CD8-positive, alpha-beta memory T cell (primary cell): ENCODE data around the gene TMBIM4. TPM values are rescaled to one million over a fixed set of nuclear protein-coding genes. Genes with fewer than 3 reads are reported as not detected.
A peak's percentile ranks its signal among the peaks of the same experiment; 100 is the strongest.

ENCODE experiments used
- CTCF ChIA-PET: fragments of 350-600 bp; sonication (Branson Sonifier 250); formaldehyde crosslinking; loops from one replicate; lab custom pipeline; 2021; ENCODE audit warnings: antibody characterized with exemption; lab: Charles Lee
- POLR2A ChIA-PET: fragments of 350-600 bp; sonication (Branson Sonifier 250); formaldehyde crosslinking; loops from one replicate; lab custom pipeline; 2021; ENCODE audit warnings: antibody characterized with exemption; lab: Charles Lee
- DNase-seq, 5 donors: peaks; one replicate each; pipeline versions ENCODE4 v3.0.0 to v3.0.0-alpha.2; 2020 to 2022; ENCODE audit warnings: mixed read lengths in 1 of 5
- H3K27ac ChIP-seq: one replicate; pipeline ENCODE4 v1.7.0; 2013; ENCODE audit warnings: low read depth, mild to moderate bottlenecking, low read length, moderate library complexity
- H3K27me3 ChIP-seq: 2 replicates; pipeline ENCODE4 v1.7.0; 2013; ENCODE audit warnings: low read length, mild to moderate bottlenecking; ENCODE audit not compliant: insufficient read depth, poor library complexity, severe bottlenecking
- H3K36me3 ChIP-seq: 2 replicates; pipeline ENCODE4 v1.7.0; 2013; ENCODE audit warnings: mild to moderate bottlenecking, low read length, moderate library complexity; ENCODE audit not compliant: insufficient read depth
- H3K4me1 ChIP-seq: 2 replicates; pipeline ENCODE4 v1.7.0; 2013; ENCODE audit warnings: mild to moderate bottlenecking, low read length, moderate library complexity; ENCODE audit not compliant: insufficient read depth
- H3K4me3 ChIP-seq: 2 replicates; pipeline ENCODE4 v1.7.0; 2013; ENCODE audit warnings: mild to moderate bottlenecking, low read length
- H3K9me3 ChIP-seq: 2 replicates; pipeline ENCODE4 v1.7.0; 2013; ENCODE audit warnings: mild to moderate bottlenecking, low read length
- H3K27ac Mint-ChIP-seq, 8 donors: one replicate each; pipeline ENCODE4 v1.8.0; 2020 to 2021; ENCODE audit warnings: mixed read lengths in 8 of 8, mild to moderate bottlenecking in 6 of 8, inconsistent platforms in 3 of 8, moderate library complexity in 3 of 8
- H3K27me3 Mint-ChIP-seq, 2 donors: one replicate each; pipeline ENCODE4 v1.8.0; 2020 to 2021; ENCODE audit warnings: mixed read lengths in 2 of 2, mild to moderate bottlenecking in 1 of 2, moderate library complexity in 1 of 2
- H3K36me3 Mint-ChIP-seq, 3 donors: one replicate each; pipeline ENCODE4 v1.8.0; 2020 to 2021; ENCODE audit warnings: mixed read lengths in 3 of 3, inconsistent platforms in 1 of 3, mild to moderate bottlenecking in 1 of 3
- H3K4me1 Mint-ChIP-seq, 3 donors: one replicate each; pipeline ENCODE4 v1.8.0; 2020 to 2021; ENCODE audit warnings: mixed read lengths in 3 of 3, inconsistent platforms in 1 of 3, mild to moderate bottlenecking in 1 of 3
- H3K4me3 Mint-ChIP-seq, 7 donors: one replicate each; pipeline ENCODE4 v1.8.0; 2020 to 2021; ENCODE audit warnings: mixed read lengths in 7 of 7, mild to moderate bottlenecking in 6 of 7, moderate library complexity in 4 of 7, inconsistent platforms in 2 of 7
- H3K9me3 Mint-ChIP-seq, 5 donors: one replicate each; pipeline ENCODE4 v1.8.0; 2020 to 2022; ENCODE audit warnings: mixed read lengths in 5 of 5, mild to moderate bottlenecking in 3 of 5, moderate library complexity in 2 of 5, inconsistent platforms in 1 of 5
- polyA plus RNA-seq: library from polyadenylated mRNA; unstranded; fragments of 300-500 nt; fragmentation: Illumina TruSeq; gene quantifications from one replicate; pipeline ENCODE4 v1.2.3, GENCODE V29; 2021
- total RNA-seq, 2 experiments: library from RNA; stranded (reverse); gene quantifications; one replicate each; pipeline ENCODE4 v1.2.3, GENCODE V29; 2021

The TMBIM4 gene
- total and polyA plus RNA-seq, 3 experiments from 2014 or later, result 59.8 to 307 (median 60.0) TPM

DNA sequence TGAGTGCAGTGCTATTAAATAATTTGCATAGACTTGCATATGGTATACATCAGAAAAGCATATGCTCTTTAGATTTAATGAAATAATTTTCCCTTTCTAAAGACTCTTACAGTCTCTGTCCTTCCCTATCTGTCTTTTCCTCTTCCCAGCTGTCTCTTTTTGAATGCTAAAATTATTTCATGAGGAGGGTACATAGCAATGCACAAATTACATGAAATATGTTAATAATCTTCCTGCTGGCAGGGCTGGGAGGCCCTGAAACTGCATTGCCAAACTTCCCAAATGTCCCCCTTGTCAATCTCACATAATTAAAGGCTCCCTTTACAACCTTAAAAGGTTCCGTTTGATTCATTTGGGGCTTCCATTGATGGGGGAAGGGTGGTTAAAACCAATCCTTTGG lies 61.4 kb downstream of the TMBIM4 start:
- no peaks in the 10 kb centered on the region for H3K36me3 ChIP-seq
- no peaks in the 10 kb centered on the region for H3K4me1 ChIP-seq
- no peaks in the 10 kb centered on the region for H3K9me3 Mint-ChIP-seq
- H3K4me3 Mint-ChIP-seq, result no peak overlapping the region
- DNase-seq, result no peak
- H3K4me3 ChIP-seq, result no peak overlapping the region
- no peaks in the 10 kb centered on the region for H3K36me3 Mint-ChIP-seq
- H3K27ac ChIP-seq, result no peak overlapping the region
- no peaks in the 10 kb centered on the region for H3K9me3 ChIP-seq
- peaks cover 3 to 24% of the 10 kb centered on the region in 2 donors for H3K27me3 Mint-ChIP-seq
- no peaks in the 10 kb centered on the region for H3K27me3 ChIP-seq
- ChIA-PET POLR2A (no interaction called here), CTCF (interaction anchor here (0.9 to 4.9 kb wide), 4 partner anchors 9 to 1218 kb away, joined by 3 to 26 read pairs (median 4); no protein-coding TSS in a partner anchor)
- H3K4me1 Mint-ChIP-seq, result peaks cover 3 to 6% (median 4%) of the 10 kb centered on the region in 3 donors
- no peak overlapping the region for H3K27ac Mint-ChIP-seq

DNA sequence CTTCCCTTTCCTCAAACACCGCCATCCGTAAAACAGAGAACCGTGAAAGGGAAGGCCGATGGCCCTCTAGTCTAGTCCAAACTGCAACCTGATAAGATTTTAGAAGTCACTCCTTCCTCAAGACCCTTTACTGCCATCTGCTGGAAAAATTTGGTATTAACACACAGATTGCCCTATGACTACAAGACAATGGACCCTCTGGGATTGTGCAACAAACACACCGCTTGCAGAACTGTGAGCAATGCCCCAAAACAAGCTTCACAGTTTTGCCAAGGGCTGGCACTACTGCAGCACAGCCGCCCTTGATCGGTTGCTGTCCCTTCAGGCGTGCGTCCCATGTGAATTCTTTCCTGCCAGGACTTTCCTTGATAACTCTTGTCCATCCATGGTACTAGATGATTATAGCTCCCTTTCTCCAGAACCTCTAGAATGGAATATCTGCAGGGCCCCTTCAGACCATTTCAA lies 62.3 kb downstream of the TMBIM4 start:
- Histone ChIP-seq H3K27ac (no peak overlapping the region), H3K27me3 (no peaks in the 10 kb centered on the region), H3K9me3 (no peaks in the 10 kb centered on the region), H3K4me1 (no peaks in the 10 kb centered on the region), H3K36me3 (no peaks in the 10 kb centered on the region), H3K4me3 (no peak overlapping the region)
- DNase-seq, result peak; percentile 7 to 67 (median 60)
- H3K9me3 Mint-ChIP-seq, result no peaks in the 10 kb centered on the region
- peaks cover 3 to 6% (median 4%) of the 10 kb centered on the region in 3 donors for H3K4me1 Mint-ChIP-seq
- POLR2A ChIA-PET, result no interaction called here
- no peak overlapping the region for H3K4me3 Mint-ChIP-seq
- H3K36me3 Mint-ChIP-seq, result no peaks in the 10 kb centered on the region
- H3K27me3 Mint-ChIP-seq, result peaks cover 6 to 32% of the 10 kb centered on the region in 2 donors
- CTCF ChIA-PET, result interaction anchor here (0.6 to 4.9 kb wide), 6 partner anchors 10 to 1217 kb away, joined by 3 to 26 read pairs (median 4); no protein-coding TSS in a partner anchor
- H3K27ac Mint-ChIP-seq, result no peak overlapping the region

DNA sequence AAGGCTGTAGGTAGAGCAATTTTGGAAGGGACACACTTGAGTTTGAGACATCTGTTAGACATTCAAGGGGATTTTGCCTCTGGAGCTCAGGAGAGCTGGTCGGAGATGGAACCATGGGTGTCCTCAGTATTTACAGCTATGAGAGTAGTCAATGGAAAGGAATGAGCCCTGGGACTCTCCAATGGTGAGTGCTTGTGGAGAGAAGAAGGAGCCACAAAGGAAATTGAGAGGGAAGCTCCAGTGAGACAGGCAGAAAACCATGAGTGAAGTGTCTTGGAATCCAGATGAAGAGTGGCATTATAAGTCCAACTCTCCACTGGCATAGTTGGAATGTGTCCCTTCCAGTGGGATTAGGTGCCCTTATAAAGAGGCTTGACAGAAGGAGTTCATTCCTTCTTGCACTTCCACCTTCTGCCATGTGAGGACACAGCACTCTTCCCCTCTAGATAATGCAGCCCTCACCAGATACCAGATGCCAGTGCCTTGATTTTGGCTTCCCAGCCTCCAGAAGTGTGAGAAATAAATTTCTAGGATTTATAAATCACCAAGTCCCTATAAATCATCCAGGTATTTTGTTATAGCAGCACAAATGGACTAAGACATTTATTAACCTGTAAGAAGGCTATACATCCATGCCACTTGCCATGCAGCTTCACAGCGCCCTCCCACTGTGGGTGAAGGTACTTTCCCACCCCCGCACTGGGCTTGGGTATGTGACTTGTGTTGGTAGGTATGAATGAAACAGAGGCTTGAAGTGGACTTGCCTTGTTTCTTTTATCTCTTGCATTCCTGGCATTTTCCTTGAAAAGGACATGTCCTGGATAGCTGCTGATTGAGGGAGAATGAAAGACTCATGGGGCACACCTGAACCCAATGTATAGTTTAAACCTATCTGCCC lies 66.5 kb downstream of the TMBIM4 start:
- H3K4me3 Mint-ChIP-seq, result no peak overlapping the region
- Histone ChIP-seq H3K9me3 (no peaks in the 10 kb centered on the region), H3K36me3 (no peaks in the 10 kb centered on the region), H3K4me3 (no peak overlapping the region), H3K4me1 (no peaks in the 10 kb centered on the region), H3K27ac (no peak overlapping the region), H3K27me3 (no peaks in the 10 kb centered on the region)
- H3K36me3 Mint-ChIP-seq, result no peaks in the 10 kb centered on the region
- no peak overlapping the region for H3K27ac Mint-ChIP-seq
- H3K27me3 Mint-ChIP-seq, result peaks cover 19 to 52% of the 10 kb centered on the region in 2 donors
- ChIA-PET CTCF (interaction anchor here (0.5 to 4.9 kb wide), 2 partner anchors 16 to 1213 kb away, joined by 3 to 26 read pairs; no protein-coding TSS in a partner anchor), POLR2A (no interaction called here)
- peaks cover 0 to 4% (median 0%) of the 10 kb centered on the region in 5 donors for H3K9me3 Mint-ChIP-seq
- H3K4me1 Mint-ChIP-seq, result peaks cover 3 to 6% (median 4%) of the 10 kb centered on the region in 3 donors
- DNase-seq, result no peak

DNA sequence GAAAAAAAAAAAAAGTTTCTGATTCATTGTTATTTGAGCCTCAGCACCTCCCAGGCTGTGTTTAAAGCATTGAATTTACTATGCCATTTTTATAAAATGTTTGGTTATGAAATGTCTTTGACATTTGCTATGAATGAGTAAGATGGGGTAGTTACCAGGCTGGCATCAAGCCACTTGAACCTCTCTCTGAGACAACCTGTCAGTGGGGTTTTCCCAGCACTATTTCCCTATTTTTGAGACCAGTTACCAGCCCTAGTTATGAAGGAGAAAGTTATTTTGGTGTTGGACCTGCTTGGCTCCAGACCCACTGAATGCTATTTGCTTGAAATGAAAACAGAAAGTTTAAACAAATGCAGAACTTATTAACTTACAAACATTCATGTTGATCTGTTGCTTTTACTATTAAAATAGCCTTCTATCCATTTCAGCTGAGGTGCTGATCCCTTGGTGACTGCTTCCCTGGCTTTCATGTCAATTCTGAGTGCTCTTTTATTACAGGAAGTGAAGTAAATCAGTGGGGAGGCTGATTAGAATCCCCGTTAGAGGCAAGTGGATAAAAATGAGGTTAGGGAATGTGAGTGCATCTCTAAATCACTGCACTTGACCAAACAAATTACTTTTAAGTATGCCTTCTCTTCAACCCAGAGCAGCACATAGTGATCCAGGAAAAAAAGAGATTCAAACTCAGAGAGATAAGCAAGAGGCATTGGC lies 77.1 kb downstream of the TMBIM4 start:
- Histone ChIP-seq H3K36me3 (no peaks in the 10 kb centered on the region), H3K27ac (no peak overlapping the region), H3K4me1 (no peaks in the 10 kb centered on the region), H3K4me3 (no peak overlapping the region), H3K9me3 (no peaks in the 10 kb centered on the region), H3K27me3 (peaks cover 2% of the 10 kb centered on the region)
- ChIA-PET POLR2A (no interaction called here), CTCF (no interaction called here)
- no peak overlapping the region for H3K27ac Mint-ChIP-seq
- no peak overlapping the region for H3K4me3 Mint-ChIP-seq
- no peaks in the 10 kb centered on the region for H3K36me3 Mint-ChIP-seq
- DNase-seq, result no peak
- peaks cover 16 to 31% of the 10 kb centered on the region in 2 donors for H3K27me3 Mint-ChIP-seq
- no peaks in the 10 kb centered on the region for H3K4me1 Mint-ChIP-seq
- H3K9me3 Mint-ChIP-seq, result no peaks in the 10 kb centered on the region

DNA sequence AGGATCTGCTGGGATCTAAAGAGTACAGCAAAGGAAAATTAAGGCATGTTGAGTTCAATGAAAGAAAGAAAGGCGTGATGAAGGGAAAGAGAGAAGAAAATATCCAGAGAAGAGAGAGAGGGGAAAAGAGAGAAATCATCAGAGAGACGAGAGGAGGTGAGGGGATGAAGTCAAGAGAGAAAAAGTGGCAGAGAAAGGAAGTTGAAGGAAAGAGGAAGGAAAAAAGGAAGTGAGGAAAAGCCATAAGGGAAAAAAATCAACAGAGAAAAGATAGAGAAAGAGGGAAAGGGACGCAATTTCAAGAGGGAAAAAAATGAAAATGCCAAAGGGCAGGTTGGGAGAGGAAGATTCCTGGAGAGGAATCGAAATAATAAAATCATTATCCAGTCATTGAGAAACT lies 79.6 kb downstream of the TMBIM4 start:
- ChIA-PET CTCF (no interaction called here), POLR2A (no interaction called here)
- Histone ChIP-seq H3K36me3 (no peaks in the 10 kb centered on the region), H3K4me3 (no peak overlapping the region), H3K9me3 (no peaks in the 10 kb centered on the region), H3K27ac (no peak overlapping the region), H3K27me3 (peaks cover 2% of the 10 kb centered on the region), H3K4me1 (no peaks in the 10 kb centered on the region)
- H3K27me3 Mint-ChIP-seq, result peaks cover 15 to 49% of the 10 kb centered on the region in 2 donors
- no peaks in the 10 kb centered on the region for H3K9me3 Mint-ChIP-seq
- no peaks in the 10 kb centered on the region for H3K4me1 Mint-ChIP-seq
- DNase-seq, result no peak
- H3K27ac Mint-ChIP-seq, result no peak overlapping the region
- H3K36me3 Mint-ChIP-seq, result no peaks in the 10 kb centered on the region
- H3K4me3 Mint-ChIP-seq, result no peak overlapping the region

DNA sequence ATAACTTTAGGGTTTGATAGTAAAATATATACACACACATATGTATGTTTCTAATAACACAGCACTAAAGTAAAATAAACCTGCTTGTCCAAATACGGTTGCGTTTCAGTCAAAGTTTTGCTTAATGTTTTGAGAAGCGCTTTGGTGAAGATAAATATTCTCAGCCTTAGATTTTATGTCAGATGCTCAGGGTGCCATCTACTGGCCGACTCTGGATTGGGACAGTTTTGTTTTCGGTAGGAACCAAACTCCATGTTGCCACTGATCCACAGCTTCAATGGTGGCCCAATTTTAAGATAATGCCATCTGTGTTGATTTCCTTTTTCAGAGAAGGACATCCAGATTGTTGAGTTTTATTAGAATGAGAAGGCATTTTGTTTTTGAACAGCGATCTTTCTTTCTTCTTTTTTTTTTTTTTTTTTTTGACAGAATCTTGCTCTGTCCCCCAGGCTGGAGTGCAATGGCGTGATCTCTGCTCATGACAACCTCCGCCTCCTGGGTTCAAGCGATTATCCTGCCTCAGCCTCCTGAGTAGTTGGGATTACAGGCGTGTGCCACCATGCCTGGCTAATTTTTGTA lies 82.3 kb downstream of the TMBIM4 start:
- CTCF ChIA-PET, result interaction anchor here (0.7 kb wide), 1 partner anchor 16 kb away, joined by 3 read pairs; no protein-coding TSS in a partner anchor
- POLR2A ChIA-PET, result no interaction called here
- no peaks in the 10 kb centered on the region for H3K4me1 Mint-ChIP-seq
- Histone ChIP-seq H3K4me1 (no peaks in the 10 kb centered on the region), H3K4me3 (no peak overlapping the region), H3K36me3 (no peaks in the 10 kb centered on the region), H3K27me3 (peaks cover 2% of the 10 kb centered on the region), H3K9me3 (no peaks in the 10 kb centered on the region), H3K27ac (no peak overlapping the region)
- H3K9me3 Mint-ChIP-seq, result peaks cover 0 to 9% (median 3%) of the 10 kb centered on the region in 5 donors
- H3K27me3 Mint-ChIP-seq, result peaks cover 22 to 49% of the 10 kb centered on the region in 2 donors
- H3K27ac Mint-ChIP-seq, result no peak overlapping the region
- peak; percentile 5 to 48 (median 9) for DNase-seq
- H3K4me3 Mint-ChIP-seq, result no peak overlapping the region
- H3K36me3 Mint-ChIP-seq, result no peaks in the 10 kb centered on the region

DNA sequence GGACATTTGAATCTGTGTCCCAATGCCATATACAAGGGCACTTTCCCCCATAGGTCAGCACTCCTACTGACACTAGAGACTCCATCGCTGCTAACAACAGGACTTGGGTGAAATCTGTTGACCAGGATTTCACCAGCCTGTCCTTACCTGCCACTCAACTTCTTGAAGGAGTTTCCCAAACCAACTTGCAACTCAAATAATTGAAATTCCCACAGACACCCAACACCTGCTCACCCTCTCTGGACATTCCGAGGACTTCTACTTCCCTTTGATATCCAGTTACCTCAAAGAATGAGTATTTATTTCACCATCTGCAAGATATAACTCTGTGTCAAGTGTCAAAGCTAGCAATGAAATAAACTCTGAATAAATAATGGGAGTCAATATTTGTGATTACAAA lies 83.8 kb downstream of the TMBIM4 start:
- H3K27ac Mint-ChIP-seq, result peak overlapping the region in 1 of 8 donors; percentile 29
- H3K27ac ChIP-seq, result no peak overlapping the region
- no peak overlapping the region for H3K4me3 ChIP-seq
- no peaks in the 10 kb centered on the region for H3K9me3 ChIP-seq
- no peaks in the 10 kb centered on the region for H3K4me1 ChIP-seq
- no peak for DNase-seq
- peaks cover 2% of the 10 kb centered on the region for H3K27me3 ChIP-seq
- no peaks in the 10 kb centered on the region for H3K36me3 Mint-ChIP-seq
- ChIA-PET CTCF (no interaction called here), POLR2A (no interaction called here)
- no peaks in the 10 kb centered on the region for H3K36me3 ChIP-seq
- H3K4me1 Mint-ChIP-seq, result no peaks in the 10 kb centered on the region
- no peak overlapping the region for H3K4me3 Mint-ChIP-seq
- H3K9me3 Mint-ChIP-seq, result peaks cover 0 to 9% (median 3%) of the 10 kb centered on the region in 5 donors
- H3K27me3 Mint-ChIP-seq, result peaks cover 26 to 54% of the 10 kb centered on the region in 2 donors
